GM21381 (cell line): ENCODE results near the gene FBXO10.

Experiments
- ATAC-seq: cut with Tn5 transposase; IDR thresholded peaks from one replicate; pipeline ENCODE4 v1.9.1; 2021; ENCODE audit warnings: mild to moderate bottlenecking, moderate library complexity; ENCODE audit not compliant: unreplicated experiment

The FBXO10 gene

GRCh38 chr9:37596504-37596903, 20.3 kb upstream of the FBXO10 start:
- no peak for ATAC-seq

GRCh38 chr9:37593883-37594448, 17.8 kb upstream of the FBXO10 start:
- no peak for ATAC-seq

GRCh38 chr9:37592108-37592951, 16.1 kb upstream of the FBXO10 start, which contains the start of gene TOMM5:
Gene TOMM5 (minus strand): TSS chr9:37592597. CDS start chr9:37592532, 65 bp downstream.
- peak; percentile 86 for ATAC-seq

- no peak for ATAC-seq
These were observed 11.3 kb upstream of the FBXO10 start for GRCh38 chr9:37587521-37587920.

- ATAC-seq = no peak
These were observed 7.4 kb upstream of the FBXO10 start for GRCh38 chr9:37583522-37584121.

- no peak for ATAC-seq
These were observed 6.5 kb upstream of the FBXO10 start for GRCh38 chr9:37582548-37583157.

GRCh38 chr9:37575511-37575914, 667 bp downstream of the FBXO10 start:
- ATAC-seq = peak; percentile 36

- no peak for ATAC-seq
These were observed 1.2 kb downstream of the FBXO10 start for GRCh38 chr9:37575001-37575400.

GRCh38 chr9:37574241-37574721, 1.9 kb downstream of the FBXO10 start:
- ATAC-seq = no peak

GRCh38 chr9:37571282-37571681, 4.9 kb downstream of the FBXO10 start:
- ATAC-seq = no peak

GRCh38 chr9:37566716-37567115, 9.5 kb downstream of the FBXO10 start:
- peak; percentile 4 for ATAC-seq

GRCh38 chr9:37565661-37566618, 10.2 kb downstream of the FBXO10 start:
- peak; percentile 78 for ATAC-seq

- no peak for ATAC-seq
These were observed 11.3 kb downstream of the FBXO10 start for GRCh38 chr9:37564916-37565315.

GRCh38 chr9:37563806-37564513, 12.2 kb downstream of the FBXO10 start:
- ATAC-seq = no peak

- no peak for ATAC-seq
These were observed 13.4 kb downstream of the FBXO10 start for GRCh38 chr9:37562826-37563225.

GRCh38 chr9:37561682-37562081, 14.5 kb downstream of the FBXO10 start:
- ATAC-seq = no peak

GRCh38 chr9:37559855-37560592, 16.2 kb downstream of the FBXO10 start:
- no peak for ATAC-seq

- ATAC-seq = no peak
These were observed 17.1 kb downstream of the FBXO10 start for GRCh38 chr9:37559125-37559524.

- ATAC-seq = no peak
These were observed 20.4 kb downstream of the FBXO10 start for GRCh38 chr9:37555786-37556185.
